ENCODE results near the gene MED23.

MED23 gene

GRCh38 chr6:131575834-131576478, 52.1 kb downstream of the MED23 start:
- no peak for TF ChIP-seq CTCF (IDR thresholded peaks at IDR 0.05; ENCODE audit: insufficient read depth, low read length, missing control alignments)
- CTCF ChIA-PET: interaction anchor here (1.0 kb wide), 1 partner anchor 8 kb away, joined by 3 read pairs; no protein-coding TSS in a partner anchor
- DNase-seq (ENCODE audit: low read depth, low spot score): no peak
- POLR2A ChIA-PET: no interaction called here
- H3K4me3 ChIP-seq (ENCODE audit: low read depth, low read length): no peak overlapping the region

GRCh38 chr6:131574686-131575085, 53.4 kb downstream of the MED23 start:
- no peak for DNase-seq (ENCODE audit: low read depth, low spot score)
- TF ChIP-seq CTCF (IDR thresholded peaks at IDR 0.05; ENCODE audit: insufficient read depth, low read length, missing control alignments): no peak
- POLR2A ChIA-PET: no interaction called here
- no peak overlapping the region for H3K4me3 ChIP-seq (ENCODE audit: low read depth, low read length)
- CTCF ChIA-PET: no interaction called here

GRCh38 chr6:131574133-131574532, 53.9 kb downstream of the MED23 start:
- H3K4me3 ChIP-seq (ENCODE audit: low read depth, low read length): no peak overlapping the region
- POLR2A ChIA-PET: no interaction called here
- CTCF ChIA-PET: no interaction called here
- no peak for TF ChIP-seq CTCF (IDR thresholded peaks at IDR 0.05; ENCODE audit: insufficient read depth, low read length, missing control alignments)
- DNase-seq (ENCODE audit: low read depth, low spot score): no peak

GRCh38 chr6:131572686-131573415, 55.2 kb downstream of the MED23 start, which contains the start of gene ARG1:
Gene ARG1 (plus strand): TSS chr6:131573226. CDS start chr6:131573283, 57 bp downstream.
- no peak for DNase-seq (ENCODE audit: low read depth, low spot score)
- TF ChIP-seq CTCF (IDR thresholded peaks at IDR 0.05; ENCODE audit: insufficient read depth, low read length, missing control alignments): no peak
- ChIA-PET CTCF (no interaction called here), POLR2A (no interaction called here)
- H3K4me3 ChIP-seq (ENCODE audit: low read depth, low read length): no peak within 1 kb of the TSS

- no peak for DNase-seq (ENCODE audit: low read depth, low spot score)
- POLR2A ChIA-PET: no interaction called here
- TF ChIP-seq CTCF (IDR thresholded peaks at IDR 0.05; ENCODE audit: insufficient read depth, low read length, missing control alignments): no peak
- H3K4me3 ChIP-seq (ENCODE audit: low read depth, low read length): no peak overlapping the region
- CTCF ChIA-PET: no interaction called here
Observed at GRCh38 chr6:131568726-131569125, 59.3 kb downstream of the MED23 start.

- DNase-seq (ENCODE audit: low read depth, low spot score): no peak
- ChIA-PET POLR2A (no interaction called here), CTCF (interaction anchor here (1.4 kb wide), 1 partner anchor 45 kb away, joined by 3 read pairs; no protein-coding TSS in a partner anchor)
- no peak for TF ChIP-seq CTCF (IDR thresholded peaks at IDR 0.05; ENCODE audit: insufficient read depth, low read length, missing control alignments)
- no peak overlapping the region for H3K4me3 ChIP-seq (ENCODE audit: low read depth, low read length)
Observed at GRCh38 chr6:131565056-131565455, 63.0 kb downstream of the MED23 start.

Data from AG04449 (cell line).